Activated naive CD8-positive, alpha-beta T cell treated with anti-CD3 and anti-CD28 coated beads, Interleukin-2, amount 50 U/mL, for 16 hours (primary cell): ENCODE data around the gene TSHR.
"Not testable (repeated sequence)": the region's sequence is repeated elsewhere in the genome, so short reads cannot be mapped to it uniquely, and the experiment has no call there.

ENCODE experiments used
- DNase-seq: peaks from one replicate; pipeline ENCODE4 v3.0.0-alpha.2; 2020; ENCODE audit warnings: low read depth, low spot score

TSHR gene

GRCh38 chr14:81068176-81068782 lies 112.9 kb downstream of the TSHR start:
- no peak for DNase-seq

GRCh38 chr14:81070511-81070910 lies 115.1 kb downstream of the TSHR start:
- DNase-seq, result no peak

- no peak for DNase-seq
Observed at GRCh38 chr14:81085596-81085995, 130.2 kb downstream of the TSHR start.

- DNase-seq, result no peak
Observed at GRCh38 chr14:81087230-81087629, 131.8 kb downstream of the TSHR start.

- no peak for DNase-seq
Observed at GRCh38 chr14:81091139-81091538, 135.7 kb downstream of the TSHR start.

- no peak for DNase-seq
Observed at GRCh38 chr14:81091660-81092059, 136.2 kb downstream of the TSHR start.

- DNase-seq, result no peak
Observed at GRCh38 chr14:81093651-81094050, 138.2 kb downstream of the TSHR start.

- DNase-seq, result no peak
Observed at GRCh38 chr14:81095539-81095938, 140.1 kb downstream of the TSHR start.

- DNase-seq, result no peak
Observed at GRCh38 chr14:81096656-81097055, 141.2 kb downstream of the TSHR start.

GRCh38 chr14:81102217-81102616 lies 146.8 kb downstream of the TSHR start:
- no peak for DNase-seq

GRCh38 chr14:81103443-81103842 lies 148.0 kb downstream of the TSHR start:
- no peak for DNase-seq

- DNase-seq, result no peak
Observed at GRCh38 chr14:81105378-81105777, 150.0 kb downstream of the TSHR start.

GRCh38 chr14:81105961-81106360 lies 150.5 kb downstream of the TSHR start:
- no peak for DNase-seq

- DNase-seq, result no peak
Observed at GRCh38 chr14:81110186-81110585, 154.8 kb downstream of the TSHR start.

- no peak for DNase-seq
Observed at GRCh38 chr14:81113176-81113575, 157.8 kb downstream of the TSHR start.

GRCh38 chr14:81113945-81114820 lies 158.8 kb downstream of the TSHR start:
- not testable (repeated sequence) for DNase-seq

- no peak for DNase-seq
Observed at GRCh38 chr14:81120501-81120900, 165.1 kb downstream of the TSHR start.

GRCh38 chr14:81122326-81122725 lies 166.9 kb downstream of the TSHR start:
- no peak for DNase-seq

- no peak for DNase-seq
Observed at GRCh38 chr14:81123811-81124210, 168.4 kb downstream of the TSHR start.

GRCh38 chr14:81125536-81125935 lies 170.1 kb downstream of the TSHR start:
- no peak for DNase-seq

- DNase-seq, result no peak
Observed at GRCh38 chr14:81127785-81128184, 172.4 kb downstream of the TSHR start.

GRCh38 chr14:81129242-81129641 lies 173.8 kb downstream of the TSHR start:
- DNase-seq, result no peak

- DNase-seq, result no peak
Observed at GRCh38 chr14:81132468-81132867, 177.0 kb downstream of the TSHR start.
